ENCODE data around the gene CUX1. TPM values are rescaled to one million over a fixed set of nuclear protein-coding genes. Genes with fewer than 3 reads are reported as not detected.
A peak's percentile ranks its signal among the peaks of the same experiment; 100 is the strongest.

CUX1 gene
- total RNA-seq, 1 donor from 2014 or later = 118 TPM

DNA sequence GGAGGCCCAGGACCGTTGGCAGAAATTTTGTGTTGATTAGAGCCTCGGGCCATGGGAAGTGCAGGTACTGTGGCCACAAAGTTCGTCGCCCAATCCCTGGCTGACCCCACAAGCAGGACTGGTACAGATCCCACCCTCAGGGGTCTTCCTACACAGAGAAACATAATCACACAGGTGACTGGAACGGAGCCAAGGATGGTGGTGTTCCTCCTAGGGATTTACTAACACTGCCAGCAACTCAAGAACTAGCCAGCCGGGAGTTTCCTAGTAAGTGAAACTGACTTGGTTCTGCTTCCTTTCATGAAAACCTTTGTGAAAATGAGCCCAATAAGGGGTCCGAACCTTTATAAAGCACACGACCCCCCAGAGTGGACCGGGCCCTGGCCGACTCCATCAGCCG, 5.7 kb downstream of the CUX1 start:
- Mint-ChIP-seq H3K4me3 (ENCODE audit: unreplicated experiment) (no peak overlapping the region), H3K9me3 (ENCODE audit: low read depth) (no peaks in the 10 kb centered on the region), H3K27me3 (ENCODE audit: low read depth) (no peaks in the 10 kb centered on the region), H3K4me1 (ENCODE audit: low read depth) (peaks cover 61% of the 10 kb centered on the region), H3K36me3 (ENCODE audit: low read depth) (peaks cover 1% of the 10 kb centered on the region), H3K27ac (ENCODE audit: unreplicated experiment) (no peak overlapping the region)
- no peak for DNase-seq (ENCODE audit: low spot score)
- TF ChIP-seq, protein P1, sequence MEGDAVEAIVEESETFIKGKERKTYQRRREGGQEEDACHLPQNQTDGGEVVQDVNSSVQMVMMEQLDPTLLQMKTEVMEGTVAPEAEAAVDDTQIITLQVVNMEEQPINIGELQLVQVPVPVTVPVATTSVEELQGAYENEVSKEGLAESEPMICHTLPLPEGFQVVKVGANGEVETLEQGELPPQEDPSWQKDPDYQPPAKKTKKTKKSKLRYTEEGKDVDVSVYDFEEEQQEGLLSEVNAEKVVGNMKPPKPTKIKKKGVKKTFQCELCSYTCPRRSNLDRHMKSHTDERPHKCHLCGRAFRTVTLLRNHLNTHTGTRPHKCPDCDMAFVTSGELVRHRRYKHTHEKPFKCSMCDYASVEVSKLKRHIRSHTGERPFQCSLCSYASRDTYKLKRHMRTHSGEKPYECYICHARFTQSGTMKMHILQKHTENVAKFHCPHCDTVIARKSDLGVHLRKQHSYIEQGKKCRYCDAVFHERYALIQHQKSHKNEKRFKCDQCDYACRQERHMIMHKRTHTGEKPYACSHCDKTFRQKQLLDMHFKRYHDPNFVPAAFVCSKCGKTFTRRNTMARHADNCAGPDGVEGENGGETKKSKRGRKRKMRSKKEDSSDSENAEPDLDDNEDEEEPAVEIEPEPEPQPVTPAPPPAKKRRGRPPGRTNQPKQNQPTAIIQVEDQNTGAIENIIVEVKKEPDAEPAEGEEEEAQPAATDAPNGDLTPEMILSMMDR (IDR thresholded peaks at IDR 0.05) = no peak

DNA sequence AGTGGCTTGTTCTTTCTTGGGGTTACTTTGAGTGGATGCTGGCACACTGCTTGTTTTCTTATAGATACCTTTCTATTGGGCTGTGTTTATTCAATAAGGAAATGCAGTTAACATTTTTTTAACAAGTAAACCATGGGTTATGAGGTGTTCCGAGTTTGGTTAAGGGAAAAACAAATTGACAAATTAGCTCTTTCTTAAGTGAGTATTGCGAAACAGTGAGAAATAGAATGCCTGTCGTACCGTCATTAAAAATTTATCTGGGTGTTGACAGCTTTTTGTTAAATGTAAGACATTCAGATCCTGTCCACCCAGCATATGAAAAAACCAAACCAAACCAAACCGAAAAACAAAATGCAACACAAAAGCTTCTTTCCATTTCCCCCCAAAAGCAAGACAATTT, 6.2 kb downstream of the CUX1 start:
- TF ChIP-seq, protein P1 (IDR thresholded peaks at IDR 0.05) = no peak
- Mint-ChIP-seq H3K36me3 (ENCODE audit: low read depth) (peaks cover 1% of the 10 kb centered on the region), H3K9me3 (ENCODE audit: low read depth) (no peaks in the 10 kb centered on the region), H3K27me3 (ENCODE audit: low read depth) (no peaks in the 10 kb centered on the region), H3K4me3 (ENCODE audit: unreplicated experiment) (no peak overlapping the region), H3K4me1 (ENCODE audit: low read depth) (peaks cover 61% of the 10 kb centered on the region), H3K27ac (ENCODE audit: unreplicated experiment) (peak overlapping the region; percentile 61)
- DNase-seq (ENCODE audit: low spot score) = no peak

DNA sequence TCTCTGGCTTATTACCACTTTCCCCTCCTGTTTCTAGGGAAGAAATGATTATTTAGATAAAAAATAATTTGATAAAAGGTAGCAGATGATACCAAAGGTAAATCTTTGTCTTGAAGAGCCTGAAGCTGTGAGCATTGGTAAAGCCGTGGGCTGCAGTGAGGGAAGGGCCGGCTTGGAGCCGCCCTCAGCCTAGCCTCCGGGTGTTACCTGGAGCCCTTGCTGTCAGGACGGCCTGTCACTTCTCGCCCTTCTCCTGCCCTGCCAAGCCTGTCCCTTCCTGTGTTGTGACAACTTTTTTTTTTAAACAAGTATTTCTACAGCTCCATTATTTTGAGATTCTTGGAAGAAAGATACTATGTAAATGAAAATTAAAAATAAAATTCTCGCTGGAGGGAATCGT, 7.0 kb downstream of the CUX1 start:
- peak; percentile 73 for DNase-seq (ENCODE audit: low spot score)
- H3K9me3 Mint-ChIP-seq (ENCODE audit: low read depth) = no peaks in the 10 kb centered on the region
- H3K27me3 Mint-ChIP-seq (ENCODE audit: low read depth) = no peaks in the 10 kb centered on the region
- H3K4me1 Mint-ChIP-seq (ENCODE audit: low read depth) = peaks cover 62% of the 10 kb centered on the region
- H3K4me3 Mint-ChIP-seq (ENCODE audit: unreplicated experiment) = no peak overlapping the region
- H3K36me3 Mint-ChIP-seq (ENCODE audit: low read depth) = peaks cover 1% of the 10 kb centered on the region
- no peak overlapping the region for H3K27ac Mint-ChIP-seq (ENCODE audit: unreplicated experiment)
- TF ChIP-seq, protein P1 (IDR thresholded peaks at IDR 0.05) = no peak

DNA sequence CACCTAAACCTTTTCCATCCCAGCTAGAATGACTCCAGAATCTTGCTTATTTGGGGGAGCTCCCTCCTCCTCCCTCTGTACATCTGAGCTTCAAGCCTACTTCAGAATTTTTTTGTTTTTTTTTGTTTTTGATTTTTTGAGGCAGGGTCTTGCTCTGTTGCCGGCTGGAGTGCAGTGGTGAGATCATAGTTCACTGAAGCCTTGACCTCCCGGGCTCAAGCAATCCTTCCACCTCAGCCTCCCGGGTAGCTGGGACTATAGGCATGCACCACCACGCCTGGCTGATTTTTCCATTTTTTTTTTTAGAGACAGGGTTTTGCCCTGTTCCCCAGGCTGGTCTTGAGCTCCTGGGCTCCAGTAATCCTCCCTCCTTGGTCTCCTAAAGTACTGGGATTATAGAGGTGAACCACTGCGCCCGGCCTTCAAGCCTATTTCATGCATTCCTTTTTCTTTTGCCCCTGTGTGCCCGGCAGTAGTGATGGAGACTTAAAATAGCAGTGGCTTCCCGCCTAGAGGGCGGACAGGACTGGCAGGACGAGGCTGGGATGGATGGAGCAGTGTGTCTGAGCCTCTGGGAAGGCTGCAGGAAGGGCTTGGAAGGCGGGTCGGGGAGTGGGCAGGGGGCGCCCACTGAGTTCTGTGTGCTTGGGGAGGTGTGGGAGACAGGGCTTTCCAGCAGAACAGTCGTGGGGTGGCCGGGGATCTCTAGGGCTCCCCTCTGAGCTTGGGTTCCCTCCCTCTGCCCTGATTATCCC, 8.8 kb downstream of the CUX1 start:
- H3K4me3 Mint-ChIP-seq (ENCODE audit: unreplicated experiment) = no peak overlapping the region
- peak; percentile 61 for DNase-seq (ENCODE audit: low spot score)
- H3K27me3 Mint-ChIP-seq (ENCODE audit: low read depth) = no peaks in the 10 kb centered on the region
- H3K9me3 Mint-ChIP-seq (ENCODE audit: low read depth) = no peaks in the 10 kb centered on the region
- peaks cover 1% of the 10 kb centered on the region for H3K36me3 Mint-ChIP-seq (ENCODE audit: low read depth)
- peaks cover 48% of the 10 kb centered on the region for H3K4me1 Mint-ChIP-seq (ENCODE audit: low read depth)
- H3K27ac Mint-ChIP-seq (ENCODE audit: unreplicated experiment) = no peak overlapping the region
- TF ChIP-seq, protein P1 (IDR thresholded peaks at IDR 0.05) = no peak

DNA sequence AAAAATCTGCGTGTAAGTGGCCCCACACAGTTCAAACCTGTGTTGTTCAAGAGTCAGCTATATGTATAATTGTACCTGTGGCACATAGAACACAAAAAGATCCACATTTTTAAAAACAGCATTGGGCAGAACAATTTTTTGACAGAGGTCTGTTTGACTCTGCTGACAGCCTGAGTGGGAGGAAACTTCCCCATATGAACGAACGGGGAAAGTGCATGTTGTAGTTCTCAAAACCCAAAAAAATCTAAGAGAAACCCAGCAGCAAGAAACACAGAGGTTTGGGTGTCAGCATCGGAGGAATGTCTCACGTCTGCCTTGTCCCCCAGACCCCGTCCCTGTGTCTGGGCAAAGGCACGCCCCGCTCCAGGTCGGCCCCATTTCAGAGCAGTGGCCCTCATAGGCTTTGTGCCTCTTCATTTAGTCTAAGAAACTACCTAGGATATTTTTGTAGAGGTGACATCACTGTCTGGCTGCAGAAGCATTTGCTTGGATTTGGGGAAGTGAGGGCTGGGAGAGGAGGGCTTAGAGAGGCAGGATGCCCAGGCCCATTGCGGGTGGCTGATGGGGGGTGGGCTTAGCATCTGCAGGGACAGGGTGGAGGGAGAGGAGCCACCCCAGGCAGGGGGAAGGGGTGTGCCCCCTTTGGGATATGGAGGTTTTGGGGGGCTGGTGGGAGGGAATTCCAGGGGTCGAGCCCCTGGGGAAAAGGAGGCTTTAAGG, 11.0 kb downstream of the CUX1 start:
- H3K27ac Mint-ChIP-seq (ENCODE audit: unreplicated experiment) = no peak overlapping the region
- no peaks in the 10 kb centered on the region for H3K9me3 Mint-ChIP-seq (ENCODE audit: low read depth)
- TF ChIP-seq, protein P1 (IDR thresholded peaks at IDR 0.05) = no peak
- H3K36me3 Mint-ChIP-seq (ENCODE audit: low read depth) = peaks cover 1% of the 10 kb centered on the region
- peaks cover 38% of the 10 kb centered on the region for H3K4me1 Mint-ChIP-seq (ENCODE audit: low read depth)
- no peak overlapping the region for H3K4me3 Mint-ChIP-seq (ENCODE audit: unreplicated experiment)
- no peak for DNase-seq (ENCODE audit: low spot score)
- H3K27me3 Mint-ChIP-seq (ENCODE audit: low read depth) = no peaks in the 10 kb centered on the region
